ENCODE measurements around the gene PACC1.

Gene PACC1

GRCh38 chr1:212412374-212412773 lies 2.3 kb downstream of the PACC1 start:
- no peak overlapping the region for H3K27ac ChIP-seq (ENCODE audit: poor library complexity, severe bottlenecking)
- TF ChIP-seq CTCF (IDR thresholded peaks at IDR 0.05; ENCODE audit: poor library complexity, severe bottlenecking), result no peak
- H3K36me3 ChIP-seq (ENCODE audit: low read depth), result no peaks in the 10 kb centered on the region; the same call in 1 of the 2 replicates
- no peaks in the 10 kb centered on the region for H3K9me3 ChIP-seq (ENCODE audit: severe bottlenecking)
- no peaks in the 10 kb centered on the region for H3K27me3 ChIP-seq (ENCODE audit: insufficient read depth, poor library complexity, severe bottlenecking)
- no peaks in the 10 kb centered on the region for H3K4me1 ChIP-seq (ENCODE audit: insufficient read depth, poor library complexity, severe bottlenecking)
- DNase-seq (ENCODE audit: low spot score) (no peak), ATAC-seq (ENCODE audit: low read depth) (no peak)
- H3K4me3 ChIP-seq (ENCODE audit: severe bottlenecking), result no peak overlapping the region

GRCh38 chr1:212410231-212410820 lies 4.4 kb downstream of the PACC1 start:
- no peaks in the 10 kb centered on the region for H3K27me3 ChIP-seq (ENCODE audit: insufficient read depth, poor library complexity, severe bottlenecking)
- H3K27ac ChIP-seq (ENCODE audit: poor library complexity, severe bottlenecking), result no peak overlapping the region
- no peak for ATAC-seq (ENCODE audit: low read depth)
- DNase-seq (ENCODE audit: low spot score), result no peak
- H3K4me3 ChIP-seq (ENCODE audit: severe bottlenecking), result no peak overlapping the region
- no peaks in the 10 kb centered on the region; the same call in 1 of the 2 replicates for H3K36me3 ChIP-seq (ENCODE audit: low read depth)
- TF ChIP-seq CTCF (IDR thresholded peaks at IDR 0.05; ENCODE audit: poor library complexity, severe bottlenecking), result no peak
- no peaks in the 10 kb centered on the region for H3K4me1 ChIP-seq (ENCODE audit: insufficient read depth, poor library complexity, severe bottlenecking)
- no peaks in the 10 kb centered on the region for H3K9me3 ChIP-seq (ENCODE audit: severe bottlenecking)

- TF ChIP-seq CTCF (IDR thresholded peaks at IDR 0.05; ENCODE audit: poor library complexity, severe bottlenecking), result no peak
- DNase-seq (ENCODE audit: low spot score) (no peak), ATAC-seq (ENCODE audit: low read depth) (no peak)
- H3K4me1 ChIP-seq (ENCODE audit: insufficient read depth, poor library complexity, severe bottlenecking), result peaks cover 12% of the 10 kb centered on the region
- H3K4me3 ChIP-seq (ENCODE audit: severe bottlenecking), result no peak overlapping the region
- peak overlapping the region; percentile 78 for H3K27ac ChIP-seq (ENCODE audit: poor library complexity, severe bottlenecking)
- no peaks in the 10 kb centered on the region for H3K9me3 ChIP-seq (ENCODE audit: severe bottlenecking)
- no peaks in the 10 kb centered on the region; the same call in 1 of the 2 replicates for H3K36me3 ChIP-seq (ENCODE audit: low read depth)
- no peaks in the 10 kb centered on the region for H3K27me3 ChIP-seq (ENCODE audit: insufficient read depth, poor library complexity, severe bottlenecking)
Observed at GRCh38 chr1:212402666-212403321, 11.9 kb downstream of the PACC1 start.

- no peak for TF ChIP-seq CTCF (IDR thresholded peaks at IDR 0.05; ENCODE audit: poor library complexity, severe bottlenecking)
- ATAC-seq (ENCODE audit: low read depth) (peak; percentile 49), DNase-seq (ENCODE audit: low spot score) (no peak)
- no peaks in the 10 kb centered on the region for H3K9me3 ChIP-seq (ENCODE audit: severe bottlenecking)
- no peaks in the 10 kb centered on the region for H3K27me3 ChIP-seq (ENCODE audit: insufficient read depth, poor library complexity, severe bottlenecking)
- H3K4me1 ChIP-seq (ENCODE audit: insufficient read depth, poor library complexity, severe bottlenecking), result peaks cover 12% of the 10 kb centered on the region
- H3K4me3 ChIP-seq (ENCODE audit: severe bottlenecking), result no peak overlapping the region
- peak overlapping the region; percentile 78 for H3K27ac ChIP-seq (ENCODE audit: poor library complexity, severe bottlenecking)
- H3K36me3 ChIP-seq (ENCODE audit: low read depth), result no peaks in the 10 kb centered on the region
Observed at GRCh38 chr1:212401838-212402582, 12.7 kb downstream of the PACC1 start.
